Thyroid gland (tissue), 4 donors: ENCODE measurements around the gene CACNA1D. TPM values are rescaled to one million over a fixed set of nuclear protein-coding genes. Genes with fewer than 3 reads are reported as not detected.

Experiments used
- DNase-seq, 2 donors: peaks; one replicate each; pipeline ENCODE4 v3.0.0-alpha.2; 2019
- H3K27ac ChIP-seq, 3 donors: fragments of 200-600 bp; sonication (generic); 1 replicate in 2 of 3; 2 replicates in 1 of 3; pipeline ENCODE4 v1.5.1; 2016 to 2019; ENCODE audit warnings: mild to moderate bottlenecking in 1 of 3, moderate library complexity in 1 of 3
- H3K27me3 ChIP-seq: fragments of 200-600 bp; sonication (generic); one replicate; pipeline ENCODE4 v1.5.1; 2019
- H3K36me3 ChIP-seq, 2 donors: fragments of 200-600 bp; sonication (generic); one replicate each; pipeline ENCODE4 v1.5.1; 2016 to 2019
- H3K4me1 ChIP-seq, 2 donors: fragments of 200-600 bp; sonication (generic); one replicate each; pipeline ENCODE4 v1.5.1; 2017 to 2019
- H3K4me3 ChIP-seq, 3 donors: fragments of 200-600 bp; sonication (generic); replicated peaks in 1 of 3; 1 replicate in 2 of 3; 2 replicates in 1 of 3; pipeline ENCODE4 v1.5.1; 2016; ENCODE audit warnings: mild to moderate bottlenecking in 1 of 3
- H3K9me3 ChIP-seq: fragments of 200-600 bp; sonication (generic); one replicate; pipeline ENCODE4 v1.5.1; 2017
- CTCF ChIP-seq, 6 experiments: fragments of 200-600 bp in 3 of 6; fragments of 450-650 bp in 3 of 6; sonication (generic) in 3 of 6; IDR thresholded peaks; one replicate each; pipeline ENCODE4 v1.5.1; 2016 to 2019; ENCODE audit warnings: antibody characterized with exemption in 6 of 6, mild to moderate bottlenecking in 2 of 6, inconsistent platforms in 1 of 6, moderate library complexity in 1 of 6
- POLR2A ChIP-seq, 2 donors: fragments of 450-650 bp; IDR thresholded peaks; one replicate each; pipeline ENCODE4 v1.6.1; 2017; ENCODE audit warnings: antibody characterized with exemption in 2 of 2, mild to moderate bottlenecking in 2 of 2, moderate library complexity in 1 of 2
- WGBS, 2 donors: methylation state at CpG; one replicate each; pipeline ENCODE4 v1.1.5; 2017; 5-methylcytosine and 5-hydroxymethylcytosine counted together
- intact Hi-C: fragments of 100-400 bp; cut with DNase I; formaldehyde crosslinking; loops from one replicate; pipeline ENCODE4 v1.15.1; 2023
- total RNA-seq, 4 donors: library from RNA; depleted of rRNA; stranded (reverse); fragments of >200 nt; gene quantifications; one replicate each; pipeline ENCODE4 v1.2.3, GENCODE V29; 2016

CACNA1D gene
- total RNA-seq, 4 donors from 2014 or later = 7.1 to 46.1 (median 27.3) TPM

- WGBS, 2 donors = 79 to 95% methylated on average over 2 of the region's 2 CpGs
- Histone ChIP-seq H3K4me3 (no peak overlapping the region), H3K36me3 (no peaks in the 10 kb centered on the region), H3K27ac (no peak overlapping the region), H3K9me3 (no peaks in the 10 kb centered on the region), H3K4me1 (no peaks in the 10 kb centered on the region), H3K27me3 (no peaks in the 10 kb centered on the region)
- DNase-seq = no peak
- no peak for TF ChIP-seq POLR2A (IDR thresholded peaks at IDR 0.05)
- TF ChIP-seq CTCF (IDR thresholded peaks at IDR 0.05) = no peak
- intact Hi-C loops = no loop called here
Observed at GRCh38 chr3:53483821-53484220, 10.6 kb upstream of the CACNA1D start.

- no peak overlapping the region for H3K4me3 ChIP-seq
- H3K27ac ChIP-seq = no peak overlapping the region
- no peaks in the 10 kb centered on the region for H3K9me3 ChIP-seq
- TF ChIP-seq CTCF (IDR thresholded peaks at IDR 0.05) (no peak), POLR2A (IDR thresholded peaks at IDR 0.05) (no peak)
- no peaks in the 10 kb centered on the region for H3K4me1 ChIP-seq
- no peaks in the 10 kb centered on the region for H3K36me3 ChIP-seq
- intact Hi-C loops = no loop called here
- 85 to 89% methylated on average over 1 of the region's 1 CpG for WGBS, 2 donors
- no peaks in the 10 kb centered on the region for H3K27me3 ChIP-seq
- no peak for DNase-seq
Observed at GRCh38 chr3:53484984-53485383, 9.4 kb upstream of the CACNA1D start.

- WGBS, 2 donors = 73 to 75% methylated on average over 3 of the region's 3 CpGs
- no peaks in the 10 kb centered on the region for H3K9me3 ChIP-seq
- DNase-seq = no peak
- H3K27ac ChIP-seq = no peak overlapping the region
- TF ChIP-seq CTCF (IDR thresholded peaks at IDR 0.05) = no peak
- no peak for TF ChIP-seq POLR2A (IDR thresholded peaks at IDR 0.05)
- H3K36me3 ChIP-seq = no peaks in the 10 kb centered on the region
- H3K4me1 ChIP-seq = no peaks in the 10 kb centered on the region
- H3K27me3 ChIP-seq = no peaks in the 10 kb centered on the region
- intact Hi-C loops = no loop called here
- no peak overlapping the region for H3K4me3 ChIP-seq
Observed at GRCh38 chr3:53485675-53486403, 8.6 kb upstream of the CACNA1D start.

GRCh38 chr3:53486961-53487654, 7.3 kb upstream of the CACNA1D start:
- intact Hi-C loops = no loop called here
- H3K36me3 ChIP-seq = no peaks in the 10 kb centered on the region
- DNase-seq = no peak
- H3K9me3 ChIP-seq = no peaks in the 10 kb centered on the region
- TF ChIP-seq POLR2A (IDR thresholded peaks at IDR 0.05) = no peak
- TF ChIP-seq CTCF (IDR thresholded peaks at IDR 0.05) = no peak
- WGBS, 2 donors = 92 to 94% methylated on average over 6 of the region's 6 CpGs
- H3K27me3 ChIP-seq = no peaks in the 10 kb centered on the region
- H3K4me3 ChIP-seq = no peak overlapping the region
- H3K27ac ChIP-seq = no peak overlapping the region
- no peaks in the 10 kb centered on the region for H3K4me1 ChIP-seq

GRCh38 chr3:53489386-53489785, 5.0 kb upstream of the CACNA1D start:
- no peak overlapping the region for H3K27ac ChIP-seq
- H3K4me3 ChIP-seq = no peak overlapping the region
- intact Hi-C loops = no loop called here
- no peaks in the 10 kb centered on the region for H3K27me3 ChIP-seq
- no peaks in the 10 kb centered on the region for H3K9me3 ChIP-seq
- peaks cover 0 to 9% of the 10 kb centered on the region in 2 donors for H3K4me1 ChIP-seq
- WGBS, 2 donors = 96 to 98% methylated on average over 2 of the region's 2 CpGs
- no peak for TF ChIP-seq CTCF (IDR thresholded peaks at IDR 0.05)
- TF ChIP-seq POLR2A (IDR thresholded peaks at IDR 0.05) = no peak
- no peaks in the 10 kb centered on the region for H3K36me3 ChIP-seq
- no peak for DNase-seq
